ENCODE results near the gene PCDH9.
"Not testable (repeated sequence)": the region's sequence is repeated elsewhere in the genome, so short reads cannot be mapped to it uniquely, and the experiment has no call there.

The PCDH9 gene

DNA sequence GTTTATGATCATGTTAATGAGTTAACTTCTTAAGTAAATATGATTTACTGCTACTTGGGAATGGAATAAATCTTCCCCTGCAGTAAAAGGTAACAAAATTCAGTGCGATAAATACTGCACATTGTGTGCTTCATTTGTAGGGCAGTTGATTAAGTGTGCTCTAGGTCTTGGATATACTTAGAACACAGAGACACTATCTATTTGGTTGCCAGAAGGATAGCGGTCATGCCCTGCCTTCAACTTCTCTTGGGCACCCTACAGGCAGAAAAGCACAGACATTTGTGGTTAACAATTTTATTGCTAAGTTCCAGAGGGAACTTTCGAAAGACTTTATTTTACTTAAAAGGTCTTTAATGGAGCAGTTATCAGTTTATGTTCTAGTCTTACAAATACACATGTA is 605.8 kb downstream of the PCDH9 start:
- TF ChIP-seq, protein P1, sequence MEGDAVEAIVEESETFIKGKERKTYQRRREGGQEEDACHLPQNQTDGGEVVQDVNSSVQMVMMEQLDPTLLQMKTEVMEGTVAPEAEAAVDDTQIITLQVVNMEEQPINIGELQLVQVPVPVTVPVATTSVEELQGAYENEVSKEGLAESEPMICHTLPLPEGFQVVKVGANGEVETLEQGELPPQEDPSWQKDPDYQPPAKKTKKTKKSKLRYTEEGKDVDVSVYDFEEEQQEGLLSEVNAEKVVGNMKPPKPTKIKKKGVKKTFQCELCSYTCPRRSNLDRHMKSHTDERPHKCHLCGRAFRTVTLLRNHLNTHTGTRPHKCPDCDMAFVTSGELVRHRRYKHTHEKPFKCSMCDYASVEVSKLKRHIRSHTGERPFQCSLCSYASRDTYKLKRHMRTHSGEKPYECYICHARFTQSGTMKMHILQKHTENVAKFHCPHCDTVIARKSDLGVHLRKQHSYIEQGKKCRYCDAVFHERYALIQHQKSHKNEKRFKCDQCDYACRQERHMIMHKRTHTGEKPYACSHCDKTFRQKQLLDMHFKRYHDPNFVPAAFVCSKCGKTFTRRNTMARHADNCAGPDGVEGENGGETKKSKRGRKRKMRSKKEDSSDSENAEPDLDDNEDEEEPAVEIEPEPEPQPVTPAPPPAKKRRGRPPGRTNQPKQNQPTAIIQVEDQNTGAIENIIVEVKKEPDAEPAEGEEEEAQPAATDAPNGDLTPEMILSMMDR (IDR thresholded peaks at IDR 0.05; ENCODE audit: borderline replicate concordance, insufficient read depth, low read depth, low read length) = no peak
- H3K4me3 ChIP-seq (ENCODE audit: low read depth, low read length) = no peak overlapping the region

DNA sequence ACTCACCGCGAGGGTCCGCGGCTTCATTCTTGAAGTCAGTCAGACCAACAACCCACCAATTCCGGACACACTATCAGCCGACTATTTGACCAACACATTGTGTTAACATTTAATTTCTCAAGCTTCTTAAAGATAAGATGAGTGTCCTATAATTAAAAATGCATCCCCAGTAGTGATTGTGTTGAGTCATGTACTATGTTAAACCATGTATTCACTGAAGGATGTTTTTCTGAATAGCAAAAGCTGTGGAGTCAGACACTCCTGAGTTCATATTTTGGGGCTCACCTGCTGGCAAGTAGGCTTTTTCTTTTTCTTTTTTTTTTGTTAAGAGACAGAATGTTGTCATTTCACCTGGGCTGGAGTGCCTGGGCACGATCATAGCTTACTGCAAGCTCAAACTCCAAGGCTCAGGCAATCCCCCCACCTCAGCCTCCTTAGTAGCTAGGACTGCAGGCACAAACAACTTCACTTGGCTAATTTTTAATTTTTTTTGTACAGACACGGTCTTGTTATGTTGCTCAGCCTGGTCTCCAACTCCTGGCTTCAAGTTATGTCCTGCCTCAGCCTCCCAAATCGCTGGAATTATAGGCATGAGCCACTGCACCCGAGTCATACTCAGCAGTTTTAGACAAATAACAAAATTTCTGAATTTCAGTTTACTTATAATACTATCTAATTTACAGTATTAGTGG is 606.9 kb downstream of the PCDH9 start:
- H3K4me3 ChIP-seq (ENCODE audit: low read depth, low read length) = no peak overlapping the region
- TF ChIP-seq, protein P1 (IDR thresholded peaks at IDR 0.05; ENCODE audit: borderline replicate concordance, insufficient read depth, low read depth, low read length) = no peak

DNA sequence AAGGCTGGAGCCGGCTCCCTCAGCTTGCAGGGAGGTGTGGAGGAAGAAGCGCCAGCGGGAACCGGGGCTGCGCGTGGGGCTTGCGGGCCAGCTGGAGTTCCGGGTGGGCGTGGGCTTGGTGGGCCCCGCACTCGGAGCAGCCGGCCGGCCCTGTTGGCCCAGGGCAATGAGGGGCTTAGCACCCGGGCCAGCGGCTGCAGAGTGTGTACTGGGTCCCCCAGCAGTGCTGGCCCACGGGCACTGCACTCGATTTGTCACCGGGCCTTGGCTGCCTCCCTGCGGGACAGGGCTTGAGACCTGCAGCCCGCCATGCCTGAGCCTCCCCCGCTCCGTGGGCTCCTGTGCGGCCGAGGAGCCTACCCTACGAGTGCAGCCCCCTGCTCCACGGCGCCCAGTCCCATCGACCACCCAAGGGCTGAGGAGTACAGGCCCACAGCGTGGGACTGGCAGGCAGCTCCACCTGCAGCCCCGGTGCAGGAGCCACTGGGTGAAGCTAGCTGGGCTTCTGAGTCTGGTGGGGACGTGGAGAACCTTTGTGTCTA is 608.2 kb downstream of the PCDH9 start:
- not testable (repeated sequence) for H3K4me3 ChIP-seq (ENCODE audit: low read depth, low read length)

DNA sequence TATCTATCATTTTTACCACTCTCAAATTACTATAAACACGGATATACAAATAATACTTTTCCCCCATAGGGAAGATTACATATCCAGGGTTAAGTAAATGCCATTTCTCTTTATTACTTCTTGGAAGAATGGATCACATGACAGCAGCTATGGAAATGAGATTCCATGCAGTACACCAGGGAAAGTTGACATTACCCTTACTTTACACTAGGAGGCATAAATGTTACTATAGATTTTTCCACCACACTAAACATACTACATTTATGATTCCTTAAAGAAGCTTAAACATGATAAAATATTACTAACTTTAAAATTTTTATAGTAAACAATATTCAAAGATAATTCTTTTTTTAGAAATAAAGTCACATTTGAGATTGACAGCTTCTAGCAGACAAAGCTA is 611.4 kb downstream of the PCDH9 start:
- TF ChIP-seq, protein P1 (IDR thresholded peaks at IDR 0.05; ENCODE audit: borderline replicate concordance, insufficient read depth, low read depth, low read length) = no peak
- no peak overlapping the region for H3K4me3 ChIP-seq (ENCODE audit: low read depth, low read length)

DNA sequence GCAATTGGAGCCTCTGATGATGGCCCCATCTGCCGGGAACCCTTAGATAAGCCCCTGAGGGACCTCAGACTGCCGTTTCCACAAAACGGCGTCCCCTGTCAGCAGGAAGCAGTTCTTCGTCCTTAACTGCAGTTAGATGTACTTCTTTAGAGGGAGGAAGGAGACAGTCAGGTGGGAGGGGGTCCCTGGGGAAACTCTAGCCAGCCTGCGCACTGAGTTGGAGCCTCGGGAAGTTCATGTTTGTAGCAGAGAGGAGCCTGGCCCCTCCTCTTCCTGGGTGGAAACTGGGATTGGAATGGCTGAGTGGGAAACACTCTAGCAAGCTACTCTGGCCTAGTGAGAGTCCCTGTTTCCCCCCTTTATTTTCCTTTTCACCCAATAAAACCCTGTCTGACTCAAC is 612.4 kb downstream of the PCDH9 start:
- H3K4me3 ChIP-seq (ENCODE audit: low read depth, low read length) = no peak overlapping the region
- TF ChIP-seq, protein P1 (IDR thresholded peaks at IDR 0.05; ENCODE audit: borderline replicate concordance, insufficient read depth, low read depth, low read length) = no peak

DNA sequence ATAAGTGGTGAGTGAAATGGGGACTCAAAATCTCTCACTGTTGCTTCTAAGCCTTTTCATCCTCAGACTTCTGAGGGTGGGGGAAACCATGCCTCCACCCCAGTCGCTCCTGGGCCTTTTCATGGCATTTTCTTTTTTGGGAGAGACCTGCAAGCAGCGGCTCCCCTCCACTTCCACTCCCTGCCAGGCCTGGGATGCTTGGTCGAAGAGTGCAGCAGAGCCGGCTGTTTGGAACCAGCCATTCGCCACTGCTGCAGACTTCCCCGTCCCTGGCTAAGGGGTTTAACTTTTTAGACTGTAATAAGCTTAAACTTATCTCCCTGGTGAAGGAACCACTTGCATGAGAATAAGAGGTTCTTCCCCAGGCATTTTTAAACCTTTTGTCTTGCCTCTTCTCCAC is 617.2 kb downstream of the PCDH9 start:
- TF ChIP-seq, protein P1 (IDR thresholded peaks at IDR 0.05; ENCODE audit: borderline replicate concordance, insufficient read depth, low read depth, low read length) = no peak
- no peak overlapping the region for H3K4me3 ChIP-seq (ENCODE audit: low read depth, low read length)

DNA sequence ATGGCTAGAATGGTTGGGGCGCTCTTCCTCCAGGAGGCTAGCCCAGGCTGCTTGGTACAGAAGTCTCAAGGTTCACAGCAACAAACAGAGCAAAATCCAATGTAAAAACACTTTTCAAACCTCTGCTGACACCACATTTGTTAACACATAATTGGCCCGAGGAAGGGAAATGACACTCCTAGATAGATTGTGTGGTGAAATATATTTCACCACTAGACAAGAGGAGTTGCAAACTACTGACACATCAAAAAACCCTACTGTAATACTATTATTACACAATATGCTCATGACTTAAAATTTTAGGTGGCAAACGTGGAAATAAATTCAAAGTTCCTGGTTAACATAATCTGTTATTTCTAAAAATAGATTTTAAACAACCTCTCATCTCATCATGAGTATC is 643.6 kb downstream of the PCDH9 start:
- TF ChIP-seq, protein P1 (IDR thresholded peaks at IDR 0.05; ENCODE audit: borderline replicate concordance, insufficient read depth, low read depth, low read length) = no peak
- no peak overlapping the region for H3K4me3 ChIP-seq (ENCODE audit: low read depth, low read length)
